Vagina (tissue), 2 donors: ENCODE results near the gene TSHZ1. TPM values are rescaled to one million over a fixed set of nuclear protein-coding genes. Genes with fewer than 3 reads are reported as not detected.

Experiments used
- DNase-seq, 2 donors: peaks; one replicate each; pipeline ENCODE4 v3.0.0-alpha.2; 2017; ENCODE audit errors: extremely low spot score in 2 of 2
- H3K27ac ChIP-seq: fragments of 200-600 bp; sonication (generic); one replicate; pipeline ENCODE4 v1.5.1; 2019
- H3K27me3 ChIP-seq: fragments of 200-600 bp; sonication (generic); one replicate; pipeline ENCODE4 v1.5.1; 2019
- H3K36me3 ChIP-seq, 2 donors: fragments of 200-600 bp; sonication (generic); one replicate each; pipeline ENCODE4 v1.5.1; 2017 to 2019
- H3K4me1 ChIP-seq: fragments of 200-600 bp; sonication (generic); one replicate; pipeline ENCODE4 v1.5.1; 2019
- H3K4me3 ChIP-seq, 2 donors: fragments of 200-600 bp; sonication (generic); 1 replicate in 1 of 2; 2 replicates in 1 of 2; pipeline ENCODE4 v1.5.1; 2016 to 2019
- H3K9me3 ChIP-seq: fragments of 200-600 bp; sonication (generic); one replicate; pipeline ENCODE4 v1.5.1; 2019
- CTCF ChIP-seq, 3 experiments: fragments of 450-650 bp in 2 of 3; fragments of 200-600 bp in 1 of 3; sonication (generic) in 1 of 3; IDR thresholded peaks; one replicate each; pipeline ENCODE4 v1.5.1; 2017 to 2019; ENCODE audit warnings: antibody characterized with exemption in 3 of 3, mild to moderate bottlenecking in 2 of 3, moderate library complexity in 2 of 3
- POLR2A ChIP-seq, 2 donors: fragments of 450-650 bp; IDR thresholded peaks; one replicate each; pipeline ENCODE4 v1.6.1; 2017; ENCODE audit warnings: antibody characterized with exemption in 2 of 2, mild to moderate bottlenecking in 2 of 2, moderate library complexity in 2 of 2
- POLR2AphosphoS5 ChIP-seq, 2 donors: sonication (generic); formaldehyde crosslinking; IDR thresholded peaks; one replicate each; pipeline ENCODE4 v1.9.0; 2017; ENCODE audit warnings: antibody characterized with exemption in 2 of 2, mild to moderate bottlenecking in 2 of 2, low read depth in 1 of 2; ENCODE audit not compliant: insufficient read depth in 1 of 2
- intact Hi-C: fragments of 100-400 bp; cut with DNase I; formaldehyde crosslinking; loops from one replicate; pipeline ENCODE4 v1.15.1; 2023
- total RNA-seq: library from RNA; depleted of rRNA; stranded (reverse); fragments of >200 nt; gene quantifications from one replicate; pipeline ENCODE4 v1.2.3, GENCODE V29; 2016

TSHZ1 gene
- total RNA-seq, 1 donor from 2014 or later: 23.3 TPM

- TF ChIP-seq POLR2A (IDR thresholded peaks at IDR 0.05) (no peak), POLR2AphosphoS5 (IDR thresholded peaks at IDR 0.05; ENCODE audit: insufficient read depth in 1 of 2, low read depth in 1 of 2) (no peak), CTCF (IDR thresholded peaks at IDR 0.05) (no peak)
- no peak overlapping the region for H3K4me3 ChIP-seq
- H3K27ac ChIP-seq: no peak overlapping the region
- no peaks in the 10 kb centered on the region for H3K27me3 ChIP-seq
- DNase-seq: no peak
- no peaks in the 10 kb centered on the region for H3K9me3 ChIP-seq
- peaks cover 89% of the 10 kb centered on the region for H3K4me1 ChIP-seq
- intact Hi-C loops: no loop called here
- no peaks in the 10 kb centered on the region for H3K36me3 ChIP-seq
Measured at GRCh38 chr18:75221397-75221796, 10.8 kb downstream of the TSHZ1 start.

- peaks cover 89% of the 10 kb centered on the region for H3K4me1 ChIP-seq
Measured at GRCh38 chr18:75221897-75222296, 11.3 kb downstream of the TSHZ1 start.

GRCh38 chr18:75222407-75222806 is 11.8 kb downstream of the TSHZ1 start:
- TF ChIP-seq POLR2A (IDR thresholded peaks at IDR 0.05) (no peak), CTCF (IDR thresholded peaks at IDR 0.05) (no peak), POLR2AphosphoS5 (IDR thresholded peaks at IDR 0.05; ENCODE audit: insufficient read depth in 1 of 2, low read depth in 1 of 2) (no peak)
- DNase-seq: peak in 1 of 2 donors; percentile 56
- H3K36me3 ChIP-seq: no peaks in the 10 kb centered on the region
- intact Hi-C loops: no loop called here
- H3K4me1 ChIP-seq: peaks cover 91% of the 10 kb centered on the region
- no peaks in the 10 kb centered on the region for H3K9me3 ChIP-seq
- no peaks in the 10 kb centered on the region for H3K27me3 ChIP-seq
- H3K4me3 ChIP-seq: no peak overlapping the region
- no peak overlapping the region for H3K27ac ChIP-seq

More at GRCh38 chr18:75221897-75222296, 11.3 kb downstream of the TSHZ1 start:
- Histone ChIP-seq H3K27ac (no peak overlapping the region), H3K27me3 (no peaks in the 10 kb centered on the region), H3K9me3 (no peaks in the 10 kb centered on the region), H3K4me3 (no peak overlapping the region), H3K36me3 (no peaks in the 10 kb centered on the region)
- TF ChIP-seq CTCF (IDR thresholded peaks at IDR 0.05): no peak
- no peak for TF ChIP-seq POLR2AphosphoS5 (IDR thresholded peaks at IDR 0.05; ENCODE audit: insufficient read depth in 1 of 2, low read depth in 1 of 2)
- no peak for TF ChIP-seq POLR2A (IDR thresholded peaks at IDR 0.05)
- no peak for DNase-seq
- intact Hi-C loops: no loop called here

GRCh38 chr18:75223687-75224347 is 13.2 kb downstream of the TSHZ1 start:
- Histone ChIP-seq H3K27ac (no peak overlapping the region), H3K27me3 (no peaks in the 10 kb centered on the region), H3K4me1 (peaks cover 88% of the 10 kb centered on the region), H3K9me3 (no peaks in the 10 kb centered on the region), H3K4me3 (no peak overlapping the region), H3K36me3 (no peaks in the 10 kb centered on the region)
- intact Hi-C loops: no loop called here
- DNase-seq: no peak
- TF ChIP-seq POLR2AphosphoS5 (IDR thresholded peaks at IDR 0.05; ENCODE audit: insufficient read depth in 1 of 2, low read depth in 1 of 2) (no peak), CTCF (IDR thresholded peaks at IDR 0.05) (no peak), POLR2A (IDR thresholded peaks at IDR 0.05) (no peak)

- peak overlapping the region; percentile 22 to 33 for H3K4me3 ChIP-seq
- peaks cover 73% of the 10 kb centered on the region for H3K4me1 ChIP-seq
- H3K9me3 ChIP-seq: no peaks in the 10 kb centered on the region
- H3K27ac ChIP-seq: peak overlapping the region; percentile 58
- TF ChIP-seq POLR2A (IDR thresholded peaks at IDR 0.05) (no peak), POLR2AphosphoS5 (IDR thresholded peaks at IDR 0.05; ENCODE audit: insufficient read depth in 1 of 2, low read depth in 1 of 2) (no peak), CTCF (IDR thresholded peaks at IDR 0.05) (no peak)
- intact Hi-C loops: no loop called here
- no peaks in the 10 kb centered on the region for H3K36me3 ChIP-seq
- no peaks in the 10 kb centered on the region for H3K27me3 ChIP-seq
- no peak for DNase-seq
Measured at GRCh38 chr18:75226286-75226955, 15.8 kb downstream of the TSHZ1 start.
